Spleen (tissue), 7 donors: ENCODE data around the gene SUPT3H.

Experiments
- POLR2A ChIP-seq, 3 donors: fragments of 450-650 bp; IDR thresholded peaks; one replicate each; pipeline ENCODE4 v1.5.1; 2017; ENCODE audit warnings: antibody characterized with exemption in 3 of 3, mild to moderate bottlenecking in 1 of 3
- TF ChIP-seq, protein P1 (sequence below), 11 experiments: fragments of 200-600 bp in 7 of 11; fragments of 450-650 bp in 4 of 11; sonication (generic) in 4 of 11; IDR thresholded peaks in 8 of 11; conservative IDR thresholded peaks in 3 of 11; 1 replicate in 7 of 11; 2 replicates in 4 of 11; pipeline versions ENCODE4 v1.4.0 to v1.8.0; 2016 to 2021; ENCODE audit warnings: antibody characterized with exemption in 11 of 11, inconsistent platforms in 4 of 11, mild to moderate bottlenecking in 1 of 11
- donor health status: DM: no; HTN: no; CAD: no; lungs with moderate emphysema.
- donor health status: DM: no; HTN: no; CAD: no.
- donor health status: DM: no; HTN: no; CAD: no.

DNA sequence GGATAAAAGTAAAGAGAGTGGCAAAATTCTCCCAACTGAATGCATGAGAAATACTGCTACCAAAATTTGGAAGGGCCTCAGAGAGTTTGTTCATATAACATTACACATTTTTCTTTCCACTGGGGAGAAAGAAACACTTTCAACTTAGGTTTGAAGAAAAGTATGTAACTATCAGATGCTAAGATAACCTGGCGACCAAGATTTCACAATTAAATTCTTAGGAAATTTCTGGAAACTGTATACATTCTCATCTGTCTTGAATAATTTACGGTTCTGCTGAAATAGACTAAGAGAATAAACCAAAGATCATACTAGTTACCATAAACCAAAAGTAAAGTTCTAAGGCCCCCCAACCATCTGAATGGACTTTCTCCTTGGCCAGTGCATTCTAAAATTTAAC is 462.6 kb downstream of the SUPT3H start:
- TF ChIP-seq, protein P1, sequence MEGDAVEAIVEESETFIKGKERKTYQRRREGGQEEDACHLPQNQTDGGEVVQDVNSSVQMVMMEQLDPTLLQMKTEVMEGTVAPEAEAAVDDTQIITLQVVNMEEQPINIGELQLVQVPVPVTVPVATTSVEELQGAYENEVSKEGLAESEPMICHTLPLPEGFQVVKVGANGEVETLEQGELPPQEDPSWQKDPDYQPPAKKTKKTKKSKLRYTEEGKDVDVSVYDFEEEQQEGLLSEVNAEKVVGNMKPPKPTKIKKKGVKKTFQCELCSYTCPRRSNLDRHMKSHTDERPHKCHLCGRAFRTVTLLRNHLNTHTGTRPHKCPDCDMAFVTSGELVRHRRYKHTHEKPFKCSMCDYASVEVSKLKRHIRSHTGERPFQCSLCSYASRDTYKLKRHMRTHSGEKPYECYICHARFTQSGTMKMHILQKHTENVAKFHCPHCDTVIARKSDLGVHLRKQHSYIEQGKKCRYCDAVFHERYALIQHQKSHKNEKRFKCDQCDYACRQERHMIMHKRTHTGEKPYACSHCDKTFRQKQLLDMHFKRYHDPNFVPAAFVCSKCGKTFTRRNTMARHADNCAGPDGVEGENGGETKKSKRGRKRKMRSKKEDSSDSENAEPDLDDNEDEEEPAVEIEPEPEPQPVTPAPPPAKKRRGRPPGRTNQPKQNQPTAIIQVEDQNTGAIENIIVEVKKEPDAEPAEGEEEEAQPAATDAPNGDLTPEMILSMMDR (IDR thresholded peaks at IDR 0.05 in 8 of 11, conservative IDR thresholded peaks at IDR 0.05 in 3 of 11), result no peak
- no peak for TF ChIP-seq POLR2A (IDR thresholded peaks at IDR 0.05)
